Endothelial cell of umbilical vein (primary cell): ENCODE measurements around the gene FSTL4. TPM values are rescaled to one million over a fixed set of nuclear protein-coding genes. Genes with fewer than 3 reads are reported as not detected.

Experiments
- BruUV-seq: library from RNA; stranded (reverse); fragments of 400-500 nt; replicated peaks from 2 replicates; lab custom pipeline; 2021; lab: Mats Ljungman, UMichigan
- CTCF ChIA-PET: fragments of 300-600, 350-600 bp; sonication (Branson Sonifier 250); formaldehyde crosslinking; loops from one replicate; lab custom pipeline; 2021; ENCODE audit warnings: antibody characterized with exemption, inconsistent platforms; lab: Charles Lee
- POLR2A ChIA-PET: fragments of 300-600, 350-600 bp; sonication (Branson Sonifier 250); formaldehyde crosslinking; loops from one replicate; lab custom pipeline; 2021; ENCODE audit warnings: antibody characterized with exemption, inconsistent platforms; lab: Charles Lee
- DNase-seq: peaks from one replicate; pipeline ENCODE4 v3.0.0-alpha.2; 2011; ENCODE audit warnings: low read depth, low spot score
- FAIRE-seq: peaks from 2 replicates; lab custom pipeline; 2011; peaks lifted over from hg19 to GRCh38; lab: Jason Lieb, UNC
- H2AFZ ChIP-seq: 2 replicates; pipeline ENCODE4 v1.6.0; 2012; ENCODE audit warnings: low read depth, low read length, control low read depth, inconsistent platforms
- H3K27ac ChIP-seq: 2 replicates; pipeline ENCODE4 v1.5.1; 2011; ENCODE audit warnings: low read depth, mild to moderate bottlenecking, control low read depth, low read length, moderate library complexity; ENCODE audit not compliant: insufficient read depth
- H3K27me3 ChIP-seq, 2 experiments: 2 replicates each; pipeline versions ENCODE4 v1.6.0 to v1.6.1; 2011; ENCODE audit warnings: low read length in 2 of 2, mixed read lengths in 1 of 2; ENCODE audit not compliant: control insufficient read depth in 2 of 2, insufficient read depth in 2 of 2
- H3K36me3 ChIP-seq, 2 experiments: 2 replicates in 1 of 2; 3 replicates in 1 of 2; pipeline ENCODE4 v1.5.1; 2011; ENCODE audit warnings: low read length in 2 of 2, mild to moderate bottlenecking in 1 of 2, moderate library complexity in 1 of 2; ENCODE audit not compliant: control insufficient read depth in 2 of 2, insufficient read depth in 2 of 2; ENCODE audit errors: extremely low read depth in 1 of 2
- H3K4me1 ChIP-seq: 3 replicates; pipeline ENCODE4 v1.5.1; 2011; ENCODE audit warnings: mild to moderate bottlenecking, low read length; ENCODE audit not compliant: control insufficient read depth, insufficient read depth; ENCODE audit errors: extremely low read depth
- H3K4me2 ChIP-seq: 2 replicates; pipeline ENCODE4 v1.6.1; 2011; ENCODE audit warnings: low read length, control low read depth, mixed read lengths; ENCODE audit not compliant: insufficient read depth
- H3K4me3 ChIP-seq, 3 experiments: fragments of 200-600 bp in 1 of 3; sonication (generic), shearing (Covaris generic) in 1 of 3; replicated peaks in 1 of 3; 2 replicates each; pipeline ENCODE4 v1.5.1; 2011 to 2016; ENCODE audit warnings: control low read depth in 3 of 3, low read length in 3 of 3, mild to moderate bottlenecking in 2 of 3, inconsistent platforms in 1 of 3, low read depth in 1 of 3, moderate library complexity in 1 of 3; ENCODE audit not compliant: insufficient read depth in 1 of 3
- H3K79me2 ChIP-seq: 2 replicates; pipeline ENCODE4 v1.6.0; 2012; ENCODE audit warnings: low read length, inconsistent platforms; ENCODE audit not compliant: control insufficient read depth, insufficient read depth
- H3K9ac ChIP-seq: replicated peaks from 2 replicates; pipeline ENCODE3; 2011; ENCODE audit warnings: low read length, control low read depth; ENCODE audit not compliant: insufficient read depth; ENCODE audit errors: extremely low read depth
- H3K9me1 ChIP-seq: replicated peaks from 3 replicates; pipeline ENCODE4 v1.6.0; 2011; ENCODE audit warnings: mild to moderate bottlenecking, low read length; ENCODE audit not compliant: control insufficient read depth, insufficient read depth; ENCODE audit errors: extremely low read depth
- H3K9me3 ChIP-seq: replicated peaks from 2 replicates; pipeline ENCODE4 v1.5.1; 2012; ENCODE audit warnings: low read length, inconsistent platforms; ENCODE audit not compliant: control insufficient read depth, insufficient read depth
- H4K20me1 ChIP-seq: replicated peaks from 2 replicates; pipeline ENCODE3; 2011; ENCODE audit warnings: mild to moderate bottlenecking, low read length; ENCODE audit not compliant: control insufficient read depth, insufficient read depth; ENCODE audit errors: extremely low read depth
- EZH2 ChIP-seq: IDR thresholded peaks from 2 replicates; pipeline ENCODE4 v1.6.1; 2012; ENCODE audit warnings: borderline replicate concordance, low read depth, mild to moderate bottlenecking, moderate library complexity, low read length, inconsistent platforms; ENCODE audit not compliant: severe bottlenecking
- FOS ChIP-seq: IDR thresholded peaks from 2 replicates; pipeline ENCODE4 v1.6.1; 2011; ENCODE audit warnings: mild to moderate bottlenecking, low read length, moderate library complexity, borderline replicate concordance; ENCODE audit not compliant: insufficient read depth
- GATA2 ChIP-seq: IDR thresholded peaks from 2 replicates; pipeline ENCODE4 v1.7.0; 2011; ENCODE audit warnings: low read depth, mild to moderate bottlenecking, moderate library complexity, mixed read lengths, low read length; ENCODE audit not compliant: insufficient read length, insufficient read depth
- JUN ChIP-seq: IDR thresholded peaks from 2 replicates; pipeline ENCODE4 v1.6.1; 2011; ENCODE audit warnings: borderline replicate concordance, low read depth; ENCODE audit not compliant: insufficient read length, insufficient read depth
- MYC ChIP-seq: IDR thresholded peaks from one replicate; pipeline ENCODE4 v1.6.1; 2011; ENCODE audit warnings: mild to moderate bottlenecking, low read depth, low read length
- POLR2A ChIP-seq: IDR thresholded peaks from 2 replicates; pipeline ENCODE4 v1.6.1; 2012; ENCODE audit warnings: low read depth, mild to moderate bottlenecking, control low read depth, low read length
- POLR2AphosphoS5 ChIP-seq: IDR thresholded peaks from 2 replicates; pipeline ENCODE4 v1.6.1; 2012; ENCODE audit warnings: low read depth, mild to moderate bottlenecking, control low read depth, low read length, moderate library complexity; ENCODE audit not compliant: insufficient read depth
- dilution Hi-C: fragments of 300-500 bp; cut with MboI; formaldehyde crosslinking; loops from one replicate; pipeline ENCODE4 v1.15.0; 2019; ENCODE audit warnings: low sequenced_read_pairs; ENCODE audit not compliant: extremely low pct_ligation_motif_present
- intact Hi-C: fragments of 100-400 bp; cut with micrococcal nuclease; formaldehyde crosslinking; loops from one replicate; pipeline ENCODE4 v1.10.0; 2022
- polyA plus RNA-seq, 4 experiments: library from polyadenylated mRNA; depleted of rRNA in 3 of 4; stranded (reverse) in 3 of 4; unstranded in 1 of 4; fragments of >200 nt; gene quantifications; 2 replicates each; pipeline versions ENCODE4 v1.2.1 to v1.2.3, GENCODE V29; 2011 to 2012; ENCODE audit warnings: missing spikeins in 1 of 4
- total RNA-seq: library from RNA; stranded (reverse); gene quantifications from 2 replicates; pipeline ENCODE4 v1.2.3, GENCODE V29; 2021
- TF ChIP-seq, protein P1 (sequence below), 2 donors: IDR thresholded peaks; 1 replicate in 1 of 2; 2 replicates in 1 of 2; pipeline ENCODE4 v1.5.1; 2011; ENCODE audit warnings: low read length in 2 of 2, mild to moderate bottlenecking in 2 of 2, moderate library complexity in 2 of 2, control low read depth in 1 of 2, inconsistent platforms in 1 of 2, low read depth in 1 of 2; ENCODE audit not compliant: insufficient read depth in 1 of 2; ENCODE audit errors: extremely low read depth in 1 of 2
- TF ChIP-seq, protein P2 (sequence below): IDR thresholded peaks from 2 replicates; pipeline ENCODE4 v1.6.1; 2011; ENCODE audit not compliant: insufficient read depth, insufficient read length

Gene FSTL4
- total and polyA plus RNA-seq, 2 donors (not counting 3 experiments of a cell fraction or from before 2014, with no cell fraction given), result 0.18 TPM; not detected in 1

DNA sequence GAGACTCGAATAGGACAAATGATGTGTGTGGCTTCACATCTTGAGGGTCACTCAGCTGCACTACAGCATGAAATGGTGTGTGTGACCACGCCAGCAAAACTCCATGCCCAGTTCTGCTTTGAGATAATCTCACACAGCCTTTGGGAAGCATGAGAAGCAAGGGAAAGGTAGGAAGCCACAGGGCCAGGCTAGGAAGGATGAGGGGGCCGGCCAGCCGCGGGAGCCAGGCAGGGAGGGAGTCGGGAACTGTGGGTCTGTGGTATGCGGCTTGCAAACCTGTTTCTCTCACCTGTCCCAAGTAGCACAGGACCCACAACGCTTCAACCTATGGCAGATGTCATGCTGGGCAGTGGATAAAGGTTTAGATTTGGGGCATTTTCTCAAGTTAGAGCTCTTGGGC is 418.5 kb downstream of the FSTL4 start:
- Histone ChIP-seq H3K79me2 (no peaks in the 10 kb centered on the region), H4K20me1 (no peaks in the 10 kb centered on the region), H3K4me2 (no peak overlapping the region), H3K27me3 (no peaks in the 10 kb centered on the region), H3K4me1 (no peaks in the 10 kb centered on the region), H3K4me3 (no peak overlapping the region), H3K36me3 (no peaks in the 10 kb centered on the region), H2AFZ (no peak overlapping the region), H3K9me3 (no peaks in the 10 kb centered on the region), H3K27ac (no peak overlapping the region), H3K9ac (no peak overlapping the region), H3K9me1 (no peaks in the 10 kb centered on the region)
- TF ChIP-seq JUN (no peak), FOS (no peak), GATA2 (no peak), EZH2 (no peak), MYC (no peak), POLR2A (no peak), POLR2AphosphoS5 (no peak)
- TF ChIP-seq, protein P1, sequence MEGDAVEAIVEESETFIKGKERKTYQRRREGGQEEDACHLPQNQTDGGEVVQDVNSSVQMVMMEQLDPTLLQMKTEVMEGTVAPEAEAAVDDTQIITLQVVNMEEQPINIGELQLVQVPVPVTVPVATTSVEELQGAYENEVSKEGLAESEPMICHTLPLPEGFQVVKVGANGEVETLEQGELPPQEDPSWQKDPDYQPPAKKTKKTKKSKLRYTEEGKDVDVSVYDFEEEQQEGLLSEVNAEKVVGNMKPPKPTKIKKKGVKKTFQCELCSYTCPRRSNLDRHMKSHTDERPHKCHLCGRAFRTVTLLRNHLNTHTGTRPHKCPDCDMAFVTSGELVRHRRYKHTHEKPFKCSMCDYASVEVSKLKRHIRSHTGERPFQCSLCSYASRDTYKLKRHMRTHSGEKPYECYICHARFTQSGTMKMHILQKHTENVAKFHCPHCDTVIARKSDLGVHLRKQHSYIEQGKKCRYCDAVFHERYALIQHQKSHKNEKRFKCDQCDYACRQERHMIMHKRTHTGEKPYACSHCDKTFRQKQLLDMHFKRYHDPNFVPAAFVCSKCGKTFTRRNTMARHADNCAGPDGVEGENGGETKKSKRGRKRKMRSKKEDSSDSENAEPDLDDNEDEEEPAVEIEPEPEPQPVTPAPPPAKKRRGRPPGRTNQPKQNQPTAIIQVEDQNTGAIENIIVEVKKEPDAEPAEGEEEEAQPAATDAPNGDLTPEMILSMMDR (IDR thresholded peaks at IDR 0.05; ENCODE audit: extremely low read depth in 1 of 2, insufficient read depth in 1 of 2, low read depth in 1 of 2, low read length in 2 of 2), result no peak
- TF ChIP-seq, protein P2, sequence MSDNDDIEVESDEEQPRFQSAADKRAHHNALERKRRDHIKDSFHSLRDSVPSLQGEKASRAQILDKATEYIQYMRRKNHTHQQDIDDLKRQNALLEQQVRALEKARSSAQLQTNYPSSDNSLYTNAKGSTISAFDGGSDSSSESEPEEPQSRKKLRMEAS, result no peak
- DNase-seq, result no peak
- dilution Hi-C loops (no loop called here), intact Hi-C loops (no loop called here)
- BruUV-seq, result no TSS peak
- ChIA-PET POLR2A (no interaction called here), CTCF (interaction anchor here (1.0 kb wide), 1 partner anchor 10 kb away, joined by 4 read pairs; no protein-coding TSS in a partner anchor)
- FAIRE-seq, result no peak
